DOHH2 (cell line): Measurements from ENCODE around the gene ACAD11.

ENCODE experiments used
- H3F3A ChIP-seq: fragments of 200-600 bp; sonication (generic), shearing (Covaris generic); 2 replicates; pipeline ENCODE4 v1.6.0; 2016; ENCODE audit warnings: antibody characterized with exemption, mild to moderate bottlenecking; ENCODE audit not compliant: control insufficient read depth, insufficient read depth
- H3K27ac ChIP-seq: fragments of 200-600 bp; sonication (generic); 2 replicates; pipeline ENCODE4 v1.5.1; 2014; ENCODE audit warnings: low read depth, mild to moderate bottlenecking, low read length, moderate library complexity
- H3K27me3 ChIP-seq: fragments of 200-600 bp; sonication (generic); 2 replicates; pipeline ENCODE4 v1.6.1; 2014; ENCODE audit warnings: mild to moderate bottlenecking, low read length, mixed read lengths; ENCODE audit not compliant: control insufficient read depth
- H3K36me3 ChIP-seq: fragments of 200-600 bp; sonication (generic); 2 replicates; pipeline ENCODE4 v1.6.1; 2014; ENCODE audit warnings: mild to moderate bottlenecking, low read length, moderate library complexity, mixed read lengths; ENCODE audit not compliant: control insufficient read depth
- H3K4me1 ChIP-seq: fragments of 200-600 bp; sonication (generic); 2 replicates; pipeline ENCODE4 v1.6.1; 2014; ENCODE audit warnings: mild to moderate bottlenecking, low read length, mixed read lengths; ENCODE audit not compliant: control insufficient read depth
- H3K4me2 ChIP-seq: fragments of 200-600 bp; sonication (generic); 2 replicates; pipeline ENCODE4 v1.6.0; 2014; ENCODE audit warnings: mild to moderate bottlenecking, low read length, moderate library complexity
- H3K4me3 ChIP-seq: fragments of 200-600 bp; sonication (generic); 2 replicates; pipeline ENCODE4 v1.5.1; 2014; ENCODE audit warnings: mild to moderate bottlenecking, low read length, mixed read lengths
- H3K79me2 ChIP-seq: fragments of 200-600 bp; sonication (generic); 2 replicates; pipeline ENCODE4 v1.6.1; 2014; ENCODE audit warnings: mild to moderate bottlenecking, low read length, mixed read lengths; ENCODE audit not compliant: control insufficient read depth
- H3K9me2 ChIP-seq: fragments of 200-600 bp; sonication (generic); replicated peaks from 2 replicates; pipeline ENCODE4 v1.6.1; 2014; ENCODE audit warnings: mild to moderate bottlenecking, low read length, mixed read lengths; ENCODE audit not compliant: control insufficient read depth
- H3K9me3 ChIP-seq: fragments of 200-600 bp; sonication (generic); 2 replicates; pipeline ENCODE4 v1.6.1; 2014; ENCODE audit warnings: antibody characterized with exemption, low read length, mixed read lengths; ENCODE audit not compliant: control insufficient read depth, insufficient read depth
- H4K20me1 ChIP-seq: fragments of 200-600 bp; sonication (generic); 2 replicates; pipeline ENCODE4 v1.6.0; 2014; ENCODE audit warnings: low read depth, mild to moderate bottlenecking, antibody characterized with exemption, low read length, moderate library complexity; ENCODE audit not compliant: control insufficient read depth, insufficient read depth
- CTCF ChIP-seq: fragments of 200-600 bp; sonication (generic); IDR thresholded peaks from one replicate; pipeline ENCODE4 v1.5.1; 2014; ENCODE audit warnings: antibody characterized with exemption, mild to moderate bottlenecking, low read depth, low read length; ENCODE audit not compliant: poor library complexity, severe bottlenecking
- EZH2phosphoT487 ChIP-seq: fragments of 200-600 bp; sonication (generic); IDR thresholded peaks from 2 replicates; pipeline ENCODE4 v1.6.1; 2017; ENCODE audit warnings: borderline replicate concordance, mild to moderate bottlenecking, antibody characterized with exemption, low read length, moderate library complexity, mixed read lengths

The ACAD11 gene

GRCh38 chr3:132544130-132544529 lies 115.5 kb downstream of the ACAD11 start:
- no peaks in the 10 kb centered on the region for H3F3A ChIP-seq
- H3K36me3 ChIP-seq, result peaks cover 12% of the 10 kb centered on the region
- H3K4me2 ChIP-seq, result no peak overlapping the region
- H4K20me1 ChIP-seq, result no peaks in the 10 kb centered on the region
- H3K9me2 ChIP-seq, result no peaks in the 10 kb centered on the region
- H3K27me3 ChIP-seq, result no peaks in the 10 kb centered on the region
- no peaks in the 10 kb centered on the region for H3K9me3 ChIP-seq
- no peak overlapping the region for H3K4me3 ChIP-seq
- H3K4me1 ChIP-seq, result no peaks in the 10 kb centered on the region
- H3K79me2 ChIP-seq, result no peaks in the 10 kb centered on the region
- H3K27ac ChIP-seq, result no peak overlapping the region
- TF ChIP-seq CTCF, result no peak
- TF ChIP-seq EZH2phosphoT487, result no peak

- no peak overlapping the region for H3K4me2 ChIP-seq
- no peaks in the 10 kb centered on the region for H3F3A ChIP-seq
- H3K4me3 ChIP-seq, result no peak overlapping the region
- no peaks in the 10 kb centered on the region for H3K79me2 ChIP-seq
- H3K36me3 ChIP-seq, result peaks cover 15% of the 10 kb centered on the region
- no peak overlapping the region for H3K27ac ChIP-seq
- H3K9me2 ChIP-seq, result no peaks in the 10 kb centered on the region
- no peaks in the 10 kb centered on the region for H3K9me3 ChIP-seq
- no peaks in the 10 kb centered on the region for H3K4me1 ChIP-seq
- H4K20me1 ChIP-seq, result no peaks in the 10 kb centered on the region
- TF ChIP-seq EZH2phosphoT487 (no peak), CTCF (no peak)
- no peaks in the 10 kb centered on the region for H3K27me3 ChIP-seq
Observed at GRCh38 chr3:132543011-132543739, 116.4 kb downstream of the ACAD11 start.

- TF ChIP-seq CTCF (no peak), EZH2phosphoT487 (no peak)
- Histone ChIP-seq H3K4me2 (no peak overlapping the region), H3F3A (no peaks in the 10 kb centered on the region), H3K36me3 (peaks cover 21% of the 10 kb centered on the region), H3K27ac (no peak overlapping the region), H3K79me2 (no peaks in the 10 kb centered on the region), H3K9me3 (no peaks in the 10 kb centered on the region), H3K9me2 (no peaks in the 10 kb centered on the region), H3K4me1 (no peaks in the 10 kb centered on the region), H3K27me3 (no peaks in the 10 kb centered on the region), H3K4me3 (no peak overlapping the region), H4K20me1 (no peaks in the 10 kb centered on the region)
Observed at GRCh38 chr3:132542577-132542976, 117.0 kb downstream of the ACAD11 start.
